WTC11 (cell line): ENCODE results near the gene LYAR.
A peak's percentile ranks its signal among the peaks of the same experiment; 100 is the strongest.

Source experiments
- ATF3 ChIP-seq: sonication (generic); formaldehyde crosslinking; conservative IDR thresholded peaks from 2 replicates; pipeline ENCODE4 v1.8.1; 2022; ENCODE audit warnings: mild to moderate bottlenecking, missing genetic modification reagents
- CBFB ChIP-seq: sonication (generic); formaldehyde crosslinking; IDR thresholded peaks from 2 replicates; pipeline ENCODE4 v1.8.1; 2022; ENCODE audit warnings: mild to moderate bottlenecking, low read depth, missing genetic modification reagents
- CTCF ChIP-seq: fragments of 200-600 bp; IDR thresholded peaks from 2 replicates; pipeline ENCODE4 v1.8.0; 2022; ENCODE audit warnings: antibody characterized with exemption
- ESRRA ChIP-seq: sonication (generic); formaldehyde crosslinking; IDR thresholded peaks from 2 replicates; pipeline ENCODE4 v1.8.1; 2022; ENCODE audit warnings: mild to moderate bottlenecking, missing genetic modification reagents, borderline replicate concordance
- FOXP1 ChIP-seq: sonication (generic); formaldehyde crosslinking; IDR thresholded peaks from 2 replicates; pipeline ENCODE4 v1.8.0; 2022; ENCODE audit warnings: missing genetic modification reagents, mild to moderate bottlenecking, moderate library complexity, borderline replicate concordance
- IRF2 ChIP-seq: sonication (generic); formaldehyde crosslinking; IDR thresholded peaks from 2 replicates; pipeline ENCODE4 v1.8.0; 2022; ENCODE audit warnings: low read depth, missing genetic modification reagents, borderline replicate concordance
- NR3C1 ChIP-seq: sonication (generic); formaldehyde crosslinking; conservative IDR thresholded peaks from 2 replicates; pipeline ENCODE4 v1.8.1; 2023; ENCODE audit warnings: low read depth, mild to moderate bottlenecking, missing genetic modification reagents
- TEAD4 ChIP-seq: sonication (generic); formaldehyde crosslinking; IDR thresholded peaks from 2 replicates; pipeline ENCODE4 v1.8.0; 2022; ENCODE audit warnings: mild to moderate bottlenecking, missing genetic modification reagents
- ZBTB21 ChIP-seq: sonication (generic); formaldehyde crosslinking; IDR thresholded peaks from 2 replicates; pipeline ENCODE4 v1.8.1; 2023; ENCODE audit warnings: mild to moderate bottlenecking, missing genetic modification reagents, borderline replicate concordance
- ZNF416 ChIP-seq: fragments of 250-450 bp; sonication (Bioruptor Pico); IDR thresholded peaks from 2 replicates; pipeline ENCODE4 v1.9.0; 2021; ENCODE audit warnings: mild to moderate bottlenecking, inconsistent platforms
- TF ChIP-seq, protein P1 (sequence below): sonication (generic); formaldehyde crosslinking; IDR thresholded peaks from 2 replicates; pipeline ENCODE4 v1.8.0; 2023; ENCODE audit warnings: missing genetic modification reagents
- TF ChIP-seq, protein P2 (sequence below): sonication (generic); formaldehyde crosslinking; IDR thresholded peaks from 2 replicates; pipeline ENCODE4 v1.8.0; 2022; ENCODE audit warnings: mild to moderate bottlenecking, missing genetic modification reagents

GRCh38 chr4:4226606-4227438 lies 63.1 kb downstream of the LYAR start, which contains the start of gene OTOP1:
- TF ChIP-seq TEAD4 (CRISPR knock-in tag), result no peak
- no peak for TF ChIP-seq CTCF
- TF ChIP-seq ZBTB21 (CRISPR knock-in tag), result no peak
- TF ChIP-seq IRF2 (CRISPR knock-in tag), result no peak
- TF ChIP-seq, protein P1, sequence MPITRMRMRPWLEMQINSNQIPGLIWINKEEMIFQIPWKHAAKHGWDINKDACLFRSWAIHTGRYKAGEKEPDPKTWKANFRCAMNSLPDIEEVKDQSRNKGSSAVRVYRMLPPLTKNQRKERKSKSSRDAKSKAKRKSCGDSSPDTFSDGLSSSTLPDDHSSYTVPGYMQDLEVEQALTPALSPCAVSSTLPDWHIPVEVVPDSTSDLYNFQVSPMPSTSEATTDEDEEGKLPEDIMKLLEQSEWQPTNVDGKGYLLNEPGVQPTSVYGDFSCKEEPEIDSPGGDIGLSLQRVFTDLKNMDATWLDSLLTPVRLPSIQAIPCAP, result no peak
- TF ChIP-seq NR3C1 (CRISPR knock-in tag), result no peak
- TF ChIP-seq, protein P2, sequence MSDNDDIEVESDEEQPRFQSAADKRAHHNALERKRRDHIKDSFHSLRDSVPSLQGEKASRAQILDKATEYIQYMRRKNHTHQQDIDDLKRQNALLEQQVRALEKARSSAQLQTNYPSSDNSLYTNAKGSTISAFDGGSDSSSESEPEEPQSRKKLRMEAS (CRISPR knock-in tag), result no peak
- no peak for TF ChIP-seq CBFB (CRISPR knock-in tag)
- TF ChIP-seq ZNF416 (CRISPR knock-in tag), result no peak
- TF ChIP-seq ESRRA, result peak; percentile 33; the same call in 1 of the 2 replicates
- no peak for TF ChIP-seq ATF3 (CRISPR knock-in tag)
- no peak; the same call in 1 of the 2 replicates for TF ChIP-seq FOXP1
